Mesendoderm (in vitro differentiated cells): Measurements from ENCODE around the gene TPCN1.
A peak's percentile ranks its signal among the peaks of the same experiment; 100 is the strongest.

Source experiments
- DNase-seq: peaks from one replicate; pipeline ENCODE4 v3.0.0; 2013
- H2AK5ac ChIP-seq: 2 replicates; pipeline ENCODE4 v1.6.1; 2013; ENCODE audit warnings: low read length, inconsistent platforms
- H2BK120ac ChIP-seq: 2 replicates; pipeline ENCODE4 v1.6.1; 2013; ENCODE audit warnings: low read depth, mild to moderate bottlenecking, low read length, moderate library complexity, mixed read lengths
- H2BK15ac ChIP-seq: replicated peaks from 2 replicates; pipeline ENCODE4 v1.6.1; 2013; ENCODE audit warnings: low read depth, mild to moderate bottlenecking, moderate library complexity
- H2BK5ac ChIP-seq: 2 replicates; pipeline ENCODE4 v1.6.1; 2013; ENCODE audit warnings: low read length, inconsistent platforms
- H3K18ac ChIP-seq: 2 replicates; pipeline ENCODE4 v1.6.1; 2013; ENCODE audit warnings: mild to moderate bottlenecking, low read length, mixed read lengths
- H3K23ac ChIP-seq: one replicate; pipeline ENCODE4 v1.6.1; 2013; ENCODE audit warnings: low read length
- H3K27ac ChIP-seq: 2 replicates; pipeline ENCODE4 v1.5.1; 2013; ENCODE audit warnings: low read depth, mild to moderate bottlenecking, inconsistent platforms, low read length, moderate library complexity
- H3K27me3 ChIP-seq: 2 replicates; pipeline ENCODE4 v1.6.1; 2013; ENCODE audit warnings: low read length, control low read depth, mild to moderate bottlenecking, inconsistent platforms; ENCODE audit not compliant: insufficient read depth, poor library complexity
- H3K36me3 ChIP-seq: 2 replicates; pipeline ENCODE4 v1.6.1; 2013; ENCODE audit warnings: low read length, inconsistent platforms; ENCODE audit not compliant: control insufficient read depth, insufficient read depth
- H3K4ac ChIP-seq: one replicate; pipeline ENCODE4 v1.6.1; 2013; ENCODE audit warnings: low read depth, mild to moderate bottlenecking, low read length, moderate library complexity
- H3K4me1 ChIP-seq: 2 replicates; pipeline ENCODE4 v1.6.1; 2013; ENCODE audit warnings: low read depth, low read length, inconsistent platforms; ENCODE audit not compliant: control insufficient read depth
- H3K4me2 ChIP-seq: 2 replicates; pipeline ENCODE4 v1.6.1; 2013; ENCODE audit warnings: low read length
- H3K4me3 ChIP-seq: 2 replicates; pipeline ENCODE4 v1.5.1; 2013; ENCODE audit warnings: mild to moderate bottlenecking, low read length
- H3K56ac ChIP-seq: one replicate; pipeline ENCODE4 v1.6.1; 2013; ENCODE audit warnings: low read length
- H3K79me1 ChIP-seq: 2 replicates; pipeline ENCODE4 v1.6.1; 2013; ENCODE audit warnings: low read length, inconsistent platforms
- H3K79me2 ChIP-seq: 2 replicates; pipeline ENCODE4 v1.6.1; 2013; ENCODE audit warnings: mild to moderate bottlenecking, low read length; ENCODE audit not compliant: control insufficient read depth, insufficient read depth
- H3K9ac ChIP-seq: 2 replicates; pipeline ENCODE4 v1.6.1; 2013; ENCODE audit warnings: low read length, inconsistent platforms
- H4K5ac ChIP-seq: one replicate; pipeline ENCODE4 v1.6.1; 2013; ENCODE audit warnings: low read length
- H4K8ac ChIP-seq: one replicate; pipeline ENCODE4 v1.6.1; 2013; ENCODE audit warnings: low read depth, mild to moderate bottlenecking, control low read depth, low read length, moderate library complexity
- WGBS: extraction: QIAGEN DNeasy Blood & Tissue Kit; methylation state at CpG from one replicate; pipeline ENCODE4 v1.1.7; 2013; ENCODE audit warnings: low lambda C conversion rate, missing lambda C conversion rate; ENCODE audit not compliant: insufficient coverage; ENCODE audit errors: extremely low coverage; 5-methylcytosine and 5-hydroxymethylcytosine counted together

Gene TPCN1

DNA sequence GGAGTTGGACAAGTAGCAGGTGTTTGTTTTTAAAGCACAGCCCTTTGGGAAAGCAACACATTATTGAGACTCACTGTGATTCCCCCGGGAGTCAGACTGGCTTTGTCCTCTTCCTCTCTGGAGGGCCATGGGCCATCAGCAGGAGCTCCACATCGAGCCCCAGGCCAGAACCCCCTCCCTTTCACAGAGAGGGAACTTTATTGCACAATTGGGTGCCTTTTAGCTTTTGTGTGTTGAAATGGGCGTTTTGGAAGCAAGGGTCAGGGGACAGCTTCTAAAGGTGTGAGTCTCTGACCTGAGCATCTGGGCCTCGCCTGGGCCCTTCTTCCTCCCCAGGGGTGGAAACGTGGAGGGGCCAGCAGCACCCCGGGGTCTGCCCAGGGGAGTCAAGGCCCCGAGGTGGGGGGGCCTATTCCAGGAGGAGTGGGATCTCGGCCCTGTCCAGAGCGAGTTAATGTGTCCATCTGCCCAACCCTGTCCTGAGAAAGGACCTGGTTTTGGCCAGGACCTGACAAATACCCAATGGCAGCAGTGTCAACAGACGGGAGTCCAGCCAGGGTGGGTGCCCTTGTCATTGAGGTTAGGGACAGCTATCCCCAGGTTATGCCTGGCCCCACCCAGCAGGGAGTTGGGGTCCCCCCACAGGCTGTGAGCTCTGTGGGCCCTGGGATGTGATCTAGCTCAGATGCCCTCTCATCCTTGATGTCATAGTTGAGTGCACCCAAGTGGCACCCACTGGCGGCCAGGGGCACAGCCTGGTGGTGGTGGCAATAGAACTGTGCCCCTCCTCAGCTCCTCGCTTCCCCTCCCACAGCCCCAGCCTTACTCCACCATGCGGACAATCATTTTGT lies 76.6 kb downstream of the TPCN1 start:
- H3K23ac ChIP-seq: no peak overlapping the region
- no peaks in the 10 kb centered on the region for H3K79me1 ChIP-seq
- H3K4me2 ChIP-seq: no peak overlapping the region
- no peak overlapping the region for H3K18ac ChIP-seq
- no peaks in the 10 kb centered on the region for H3K27me3 ChIP-seq
- no peak overlapping the region for H3K27ac ChIP-seq
- DNase-seq: no peak
- no peak overlapping the region for H3K4me3 ChIP-seq
- no peak overlapping the region for H4K8ac ChIP-seq
- no peak overlapping the region for H4K5ac ChIP-seq
- H3K36me3 ChIP-seq: no peaks in the 10 kb centered on the region
- no peak overlapping the region for H2BK120ac ChIP-seq
- peaks cover 3% of the 10 kb centered on the region for H3K4me1 ChIP-seq
- H2BK5ac ChIP-seq: no peak overlapping the region
- no peak overlapping the region for H3K9ac ChIP-seq
- H2BK15ac ChIP-seq: no peak overlapping the region
- H3K56ac ChIP-seq: no peak overlapping the region
- no CpG with 5 or more reads among the region's 13 CpGs for WGBS
- H3K79me2 ChIP-seq: no peaks in the 10 kb centered on the region
- H3K4ac ChIP-seq: no peak overlapping the region
- no peak overlapping the region for H2AK5ac ChIP-seq

DNA sequence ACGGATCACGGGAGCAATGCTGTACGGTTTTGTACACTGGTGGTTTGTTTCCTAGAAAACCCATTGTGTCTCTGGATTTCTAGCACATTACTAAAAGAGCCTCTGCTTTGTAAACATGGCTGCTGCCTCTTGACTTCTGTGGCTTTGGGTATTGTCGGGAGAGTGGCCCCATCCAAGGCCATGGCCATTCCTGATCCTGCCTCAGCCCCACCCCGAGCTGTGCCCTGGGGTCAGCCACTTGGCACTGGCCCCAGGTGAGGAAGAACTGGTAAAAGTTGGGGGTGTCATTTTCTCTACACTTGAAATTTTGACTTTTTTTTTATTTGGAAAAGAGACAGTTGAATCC lies 77.2 kb downstream of the TPCN1 start:
- WGBS: no CpG with 5 or more reads among the region's 5 CpGs
- DNase-seq: no peak
- Histone ChIP-seq H2BK5ac (no peak overlapping the region), H3K79me2 (no peaks in the 10 kb centered on the region), H3K4me3 (no peak overlapping the region), H3K4me1 (peaks cover 3% of the 10 kb centered on the region), H3K4ac (no peak overlapping the region), H3K9ac (no peak overlapping the region), H3K27ac (no peak overlapping the region), H4K5ac (no peak overlapping the region), H4K8ac (no peak overlapping the region), H3K23ac (no peak overlapping the region), H3K18ac (no peak overlapping the region), H2BK15ac (no peak overlapping the region), H3K79me1 (no peaks in the 10 kb centered on the region), H2AK5ac (no peak overlapping the region), H3K4me2 (no peak overlapping the region), H3K36me3 (no peaks in the 10 kb centered on the region), H3K56ac (no peak overlapping the region), H2BK120ac (no peak overlapping the region), H3K27me3 (no peaks in the 10 kb centered on the region)

DNA sequence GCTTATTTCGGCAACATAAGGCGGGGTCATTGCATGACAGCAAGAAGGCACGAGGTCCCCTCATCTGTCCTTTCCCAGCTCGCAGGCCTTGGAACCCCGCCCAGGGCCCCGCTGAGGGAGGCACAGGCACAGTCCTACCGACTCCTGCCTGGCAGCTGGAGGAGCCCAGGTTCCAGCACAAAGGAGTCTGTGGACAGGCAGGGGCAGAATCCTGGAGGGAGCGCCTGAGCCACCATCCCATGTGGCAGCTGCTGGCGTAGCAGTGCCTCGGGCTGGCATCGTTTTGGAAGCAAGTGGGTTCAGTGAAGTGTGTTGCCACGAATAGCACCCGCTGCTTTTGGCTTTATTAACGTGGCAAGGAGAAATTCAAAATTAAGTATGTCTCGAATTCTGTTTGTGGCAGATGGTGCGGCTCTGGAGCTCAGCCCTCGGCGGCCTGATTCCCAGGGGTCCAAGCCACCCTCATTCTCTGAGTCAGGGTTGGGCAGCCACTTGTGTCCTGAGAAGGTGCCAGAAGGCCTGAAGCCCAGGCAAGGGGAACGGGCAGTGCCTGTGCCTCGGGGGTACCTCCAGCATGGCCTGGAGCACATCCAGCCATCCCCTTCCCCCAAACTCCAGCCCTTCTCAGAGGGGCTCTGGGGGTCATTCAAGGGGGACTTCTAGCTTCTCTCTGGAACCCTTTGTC lies 77.7 kb downstream of the TPCN1 start:
- H3K4ac ChIP-seq: no peak overlapping the region
- no peaks in the 10 kb centered on the region for H3K27me3 ChIP-seq
- H3K18ac ChIP-seq: no peak overlapping the region
- H3K4me3 ChIP-seq: no peak overlapping the region
- no peak overlapping the region for H3K9ac ChIP-seq
- H3K56ac ChIP-seq: peak overlapping the region; percentile 67
- H2BK120ac ChIP-seq: no peak overlapping the region
- no peaks in the 10 kb centered on the region for H3K36me3 ChIP-seq
- H4K8ac ChIP-seq: no peak overlapping the region
- no peak overlapping the region for H2BK5ac ChIP-seq
- H3K79me1 ChIP-seq: no peaks in the 10 kb centered on the region
- H2BK15ac ChIP-seq: no peak overlapping the region
- H3K4me2 ChIP-seq: no peak overlapping the region
- no peaks in the 10 kb centered on the region for H3K79me2 ChIP-seq
- peaks cover 3% of the 10 kb centered on the region for H3K4me1 ChIP-seq
- no peak overlapping the region for H3K27ac ChIP-seq
- no CpG with 5 or more reads among the region's 20 CpGs for WGBS
- H2AK5ac ChIP-seq: peak overlapping the region; percentile 4
- DNase-seq: no peak
- H4K5ac ChIP-seq: no peak overlapping the region
- H3K23ac ChIP-seq: peak overlapping the region; percentile 94

DNA sequence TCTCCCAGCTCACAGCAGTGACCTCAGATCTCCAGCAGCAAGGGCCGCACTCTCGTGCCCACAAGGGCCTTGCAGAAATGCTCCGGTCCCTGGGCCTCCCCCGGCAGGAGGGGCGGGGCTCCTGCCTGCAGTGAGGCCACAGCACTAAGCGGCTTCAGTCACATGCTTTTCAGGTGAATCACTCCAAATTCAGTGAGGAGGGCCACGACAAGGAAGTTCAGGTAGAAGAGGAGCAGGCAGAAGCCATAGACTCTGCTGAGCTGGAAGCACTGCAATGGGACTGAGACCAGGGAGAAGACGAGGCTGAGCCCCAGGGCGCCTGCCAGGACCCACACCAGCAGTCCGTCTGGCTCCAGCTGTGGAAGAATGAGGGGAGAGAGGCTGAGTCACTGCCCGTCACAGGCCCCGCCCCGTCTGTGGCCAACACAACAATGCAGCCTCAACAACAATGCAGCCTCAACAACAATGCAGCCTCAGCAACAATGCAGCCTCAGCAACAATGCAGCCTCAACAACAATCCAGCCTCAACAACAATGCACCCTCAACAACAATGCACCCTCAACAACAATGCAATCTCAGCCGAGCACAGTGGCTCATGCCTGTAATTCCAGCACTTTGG lies 78.5 kb downstream of the TPCN1 start:
- Histone ChIP-seq H3K56ac (peak overlapping the region; percentile 67), H4K5ac (no peak overlapping the region), H3K79me1 (no peaks in the 10 kb centered on the region), H4K8ac (no peak overlapping the region), H3K79me2 (no peaks in the 10 kb centered on the region), H2BK120ac (no peak overlapping the region), H3K36me3 (no peaks in the 10 kb centered on the region), H2AK5ac (no peak overlapping the region), H2BK5ac (no peak overlapping the region), H3K27me3 (no peaks in the 10 kb centered on the region), H2BK15ac (no peak overlapping the region), H3K18ac (no peak overlapping the region), H3K4ac (no peak overlapping the region), H3K9ac (no peak overlapping the region), H3K4me1 (peaks cover 3% of the 10 kb centered on the region), H3K4me2 (no peak overlapping the region), H3K27ac (no peak overlapping the region), H3K4me3 (no peak overlapping the region), H3K23ac (no peak overlapping the region)
- DNase-seq: peak; percentile 96
- WGBS: no CpG with 5 or more reads among the region's 14 CpGs

DNA sequence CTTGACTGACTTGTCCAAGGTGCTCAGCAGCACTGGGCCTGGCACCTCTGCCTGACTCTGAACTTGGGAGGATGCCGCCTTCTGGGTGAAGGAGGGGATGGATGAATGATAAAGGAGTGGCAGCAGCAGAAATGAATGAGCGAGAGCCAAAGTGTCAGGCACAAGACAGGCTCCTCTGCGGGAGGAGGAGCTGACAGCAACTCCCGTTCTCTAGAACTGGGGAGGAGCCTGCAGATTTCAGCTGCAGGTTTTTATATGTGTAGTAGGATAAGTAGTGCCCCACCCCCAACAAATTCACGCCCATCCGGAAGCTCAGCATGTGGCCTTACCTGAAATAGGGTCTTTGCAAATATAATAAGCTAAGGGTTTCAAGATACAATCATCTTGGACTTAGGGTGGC lies 80.5 kb downstream of the TPCN1 start:
- Histone ChIP-seq H3K4me3 (no peak overlapping the region), H4K8ac (no peak overlapping the region), H3K36me3 (no peaks in the 10 kb centered on the region), H3K27ac (no peak overlapping the region), H3K4me2 (no peak overlapping the region), H3K4ac (no peak overlapping the region), H3K79me1 (no peaks in the 10 kb centered on the region), H3K27me3 (no peaks in the 10 kb centered on the region), H3K56ac (no peak overlapping the region), H3K79me2 (no peaks in the 10 kb centered on the region), H2BK15ac (no peak overlapping the region), H3K9ac (no peak overlapping the region), H3K18ac (no peak overlapping the region), H4K5ac (no peak overlapping the region), H2BK120ac (no peak overlapping the region), H3K23ac (no peak overlapping the region), H3K4me1 (peaks cover 3% of the 10 kb centered on the region), H2AK5ac (no peak overlapping the region), H2BK5ac (no peak overlapping the region)
- WGBS: no CpG with 5 or more reads among the region's 6 CpGs
- no peak for DNase-seq
